Endothelial cell of umbilical vein (primary cell): ENCODE results near the gene CHD6. TPM values are rescaled to one million over a fixed set of nuclear protein-coding genes. Genes with fewer than 3 reads are reported as not detected.

ENCODE experiments used
- BruUV-seq: library from RNA; stranded (reverse); fragments of 400-500 nt; replicated peaks from 2 replicates; lab custom pipeline; 2021; lab: Mats Ljungman, UMichigan
- CTCF ChIA-PET: fragments of 300-600, 350-600 bp; sonication (Branson Sonifier 250); formaldehyde crosslinking; loops from one replicate; lab custom pipeline; 2021; ENCODE audit warnings: antibody characterized with exemption, inconsistent platforms; lab: Charles Lee
- POLR2A ChIA-PET: fragments of 300-600, 350-600 bp; sonication (Branson Sonifier 250); formaldehyde crosslinking; loops from one replicate; lab custom pipeline; 2021; ENCODE audit warnings: antibody characterized with exemption, inconsistent platforms; lab: Charles Lee
- DNase-seq: peaks from one replicate; pipeline ENCODE4 v3.0.0-alpha.2; 2011; ENCODE audit warnings: low read depth, low spot score
- FAIRE-seq: peaks from 2 replicates; lab custom pipeline; 2011; peaks lifted over from hg19 to GRCh38; lab: Jason Lieb, UNC
- H2AFZ ChIP-seq: 2 replicates; pipeline ENCODE4 v1.6.0; 2012; ENCODE audit warnings: low read depth, low read length, control low read depth, inconsistent platforms
- H3K27ac ChIP-seq: 2 replicates; pipeline ENCODE4 v1.5.1; 2011; ENCODE audit warnings: low read depth, mild to moderate bottlenecking, control low read depth, low read length, moderate library complexity; ENCODE audit not compliant: insufficient read depth
- H3K27me3 ChIP-seq, 2 experiments: 2 replicates each; pipeline versions ENCODE4 v1.6.0 to v1.6.1; 2011; ENCODE audit warnings: low read length in 2 of 2, mixed read lengths in 1 of 2; ENCODE audit not compliant: control insufficient read depth in 2 of 2, insufficient read depth in 2 of 2
- H3K36me3 ChIP-seq, 2 experiments: 2 replicates in 1 of 2; 3 replicates in 1 of 2; pipeline ENCODE4 v1.5.1; 2011; ENCODE audit warnings: low read length in 2 of 2, mild to moderate bottlenecking in 1 of 2, moderate library complexity in 1 of 2; ENCODE audit not compliant: control insufficient read depth in 2 of 2, insufficient read depth in 2 of 2; ENCODE audit errors: extremely low read depth in 1 of 2
- H3K4me1 ChIP-seq: 3 replicates; pipeline ENCODE4 v1.5.1; 2011; ENCODE audit warnings: mild to moderate bottlenecking, low read length; ENCODE audit not compliant: control insufficient read depth, insufficient read depth; ENCODE audit errors: extremely low read depth
- H3K4me2 ChIP-seq: 2 replicates; pipeline ENCODE4 v1.6.1; 2011; ENCODE audit warnings: low read length, control low read depth, mixed read lengths; ENCODE audit not compliant: insufficient read depth
- H3K4me3 ChIP-seq, 3 experiments: fragments of 200-600 bp in 1 of 3; sonication (generic), shearing (Covaris generic) in 1 of 3; replicated peaks in 1 of 3; 2 replicates each; pipeline ENCODE4 v1.5.1; 2011 to 2016; ENCODE audit warnings: control low read depth in 3 of 3, low read length in 3 of 3, mild to moderate bottlenecking in 2 of 3, inconsistent platforms in 1 of 3, low read depth in 1 of 3, moderate library complexity in 1 of 3; ENCODE audit not compliant: insufficient read depth in 1 of 3
- H3K79me2 ChIP-seq: 2 replicates; pipeline ENCODE4 v1.6.0; 2012; ENCODE audit warnings: low read length, inconsistent platforms; ENCODE audit not compliant: control insufficient read depth, insufficient read depth
- H3K9ac ChIP-seq: replicated peaks from 2 replicates; pipeline ENCODE3; 2011; ENCODE audit warnings: low read length, control low read depth; ENCODE audit not compliant: insufficient read depth; ENCODE audit errors: extremely low read depth
- H3K9me1 ChIP-seq: replicated peaks from 3 replicates; pipeline ENCODE4 v1.6.0; 2011; ENCODE audit warnings: mild to moderate bottlenecking, low read length; ENCODE audit not compliant: control insufficient read depth, insufficient read depth; ENCODE audit errors: extremely low read depth
- H3K9me3 ChIP-seq: replicated peaks from 2 replicates; pipeline ENCODE4 v1.5.1; 2012; ENCODE audit warnings: low read length, inconsistent platforms; ENCODE audit not compliant: control insufficient read depth, insufficient read depth
- H4K20me1 ChIP-seq: replicated peaks from 2 replicates; pipeline ENCODE3; 2011; ENCODE audit warnings: mild to moderate bottlenecking, low read length; ENCODE audit not compliant: control insufficient read depth, insufficient read depth; ENCODE audit errors: extremely low read depth
- CTCF ChIP-seq, 2 donors: IDR thresholded peaks; 1 replicate in 1 of 2; 2 replicates in 1 of 2; pipeline ENCODE4 v1.5.1; 2011; ENCODE audit warnings: low read length in 2 of 2, mild to moderate bottlenecking in 2 of 2, moderate library complexity in 2 of 2, control low read depth in 1 of 2, inconsistent platforms in 1 of 2, low read depth in 1 of 2; ENCODE audit not compliant: insufficient read depth in 1 of 2; ENCODE audit errors: extremely low read depth in 1 of 2
- EZH2 ChIP-seq: IDR thresholded peaks from 2 replicates; pipeline ENCODE4 v1.6.1; 2012; ENCODE audit warnings: borderline replicate concordance, low read depth, mild to moderate bottlenecking, moderate library complexity, low read length, inconsistent platforms; ENCODE audit not compliant: severe bottlenecking
- FOS ChIP-seq: IDR thresholded peaks from 2 replicates; pipeline ENCODE4 v1.6.1; 2011; ENCODE audit warnings: mild to moderate bottlenecking, low read length, moderate library complexity, borderline replicate concordance; ENCODE audit not compliant: insufficient read depth
- GATA2 ChIP-seq: IDR thresholded peaks from 2 replicates; pipeline ENCODE4 v1.7.0; 2011; ENCODE audit warnings: low read depth, mild to moderate bottlenecking, moderate library complexity, mixed read lengths, low read length; ENCODE audit not compliant: insufficient read length, insufficient read depth
- JUN ChIP-seq: IDR thresholded peaks from 2 replicates; pipeline ENCODE4 v1.6.1; 2011; ENCODE audit warnings: borderline replicate concordance, low read depth; ENCODE audit not compliant: insufficient read length, insufficient read depth
- MAX ChIP-seq: IDR thresholded peaks from 2 replicates; pipeline ENCODE4 v1.6.1; 2011; ENCODE audit not compliant: insufficient read depth, insufficient read length
- MYC ChIP-seq: IDR thresholded peaks from one replicate; pipeline ENCODE4 v1.6.1; 2011; ENCODE audit warnings: mild to moderate bottlenecking, low read depth, low read length
- POLR2A ChIP-seq: IDR thresholded peaks from 2 replicates; pipeline ENCODE4 v1.6.1; 2012; ENCODE audit warnings: low read depth, mild to moderate bottlenecking, control low read depth, low read length
- POLR2AphosphoS5 ChIP-seq: IDR thresholded peaks from 2 replicates; pipeline ENCODE4 v1.6.1; 2012; ENCODE audit warnings: low read depth, mild to moderate bottlenecking, control low read depth, low read length, moderate library complexity; ENCODE audit not compliant: insufficient read depth
- dilution Hi-C: fragments of 300-500 bp; cut with MboI; formaldehyde crosslinking; loops from one replicate; pipeline ENCODE4 v1.15.0; 2019; ENCODE audit warnings: low sequenced_read_pairs; ENCODE audit not compliant: extremely low pct_ligation_motif_present
- intact Hi-C: fragments of 100-400 bp; cut with micrococcal nuclease; formaldehyde crosslinking; loops from one replicate; pipeline ENCODE4 v1.10.0; 2022
- polyA plus RNA-seq, 4 experiments: library from polyadenylated mRNA; depleted of rRNA in 3 of 4; stranded (reverse) in 3 of 4; unstranded in 1 of 4; fragments of >200 nt; gene quantifications; 2 replicates each; pipeline versions ENCODE4 v1.2.1 to v1.2.3, GENCODE V29; 2011 to 2012; ENCODE audit warnings: missing spikeins in 1 of 4
- total RNA-seq: library from RNA; stranded (reverse); gene quantifications from 2 replicates; pipeline ENCODE4 v1.2.3, GENCODE V29; 2021

CHD6 gene
- total and polyA plus RNA-seq, 2 donors (not counting 3 experiments of a cell fraction or from before 2014, with no cell fraction given), result 7.2 to 33.7 TPM

- Histone ChIP-seq H3K79me2 (no peaks in the 10 kb centered on the region), H3K27ac (no peak overlapping the region), H3K9ac (no peak overlapping the region), H3K9me1 (no peaks in the 10 kb centered on the region), H3K4me1 (no peaks in the 10 kb centered on the region), H3K36me3 (peaks cover 0 to 3% of the 10 kb centered on the region in 2 experiments), H3K4me2 (no peak overlapping the region), H4K20me1 (peaks cover 2% of the 10 kb centered on the region), H3K27me3 (no peaks in the 10 kb centered on the region), H3K9me3 (no peaks in the 10 kb centered on the region), H2AFZ (no peak overlapping the region), H3K4me3 (no peak overlapping the region)
- TF ChIP-seq GATA2, result no peak
- TF ChIP-seq MAX, result no peak
- TF ChIP-seq FOS, result no peak
- TF ChIP-seq JUN, result no peak
- TF ChIP-seq CTCF (IDR thresholded peaks at IDR 0.05; ENCODE audit: extremely low read depth in 1 of 2, insufficient read depth in 1 of 2, low read depth in 1 of 2, low read length in 2 of 2), result no peak
- no peak for TF ChIP-seq MYC
- no peak for TF ChIP-seq EZH2
- TF ChIP-seq POLR2AphosphoS5, result no peak
- TF ChIP-seq POLR2A, result no peak
- POLR2A ChIA-PET, result interaction anchor here (0.6 kb wide), 1 partner anchor 28 kb away, joined by 3 read pairs; no protein-coding TSS in a partner anchor
- CTCF ChIA-PET, result no interaction called here
- no TSS peak for BruUV-seq
- intact Hi-C loops (no loop called here), dilution Hi-C loops (no loop called here)
- DNase-seq (no peak), FAIRE-seq (no peak)
Measured at GRCh38 chr20:41509316-41510200, 108.6 kb downstream of the CHD6 start.
